Type B pancreatic cell (in vitro differentiated cells): ENCODE measurements around the gene NCAM1. TPM values are rescaled to one million over a fixed set of nuclear protein-coding genes. Genes with fewer than 3 reads are reported as not detected.

ENCODE experiments used
- DNase-seq: peaks from one replicate; pipeline ENCODE4 v3.0.0; 2021; ENCODE audit warnings: mixed read lengths; ENCODE audit not compliant: unreplicated experiment; ENCODE audit errors: extremely low spot score
- H3K27ac Mint-ChIP-seq: 2 replicates; pipeline ENCODE4 v1.8.0; 2021; ENCODE audit warnings: mild to moderate bottlenecking, mixed read lengths
- H3K27me3 Mint-ChIP-seq: 2 replicates; pipeline ENCODE4 v1.8.0; 2021; ENCODE audit warnings: mixed read lengths
- H3K36me3 Mint-ChIP-seq: 2 replicates; pipeline ENCODE4 v1.8.0; 2021; ENCODE audit warnings: mixed read lengths
- H3K4me1 Mint-ChIP-seq: one replicate; pipeline ENCODE4 v1.8.0; 2021; ENCODE audit warnings: mixed read lengths; ENCODE audit not compliant: unreplicated experiment
- H3K4me3 Mint-ChIP-seq: 2 replicates; pipeline ENCODE4 v1.8.0; 2021; ENCODE audit warnings: mild to moderate bottlenecking, mixed read lengths
- H3K9me3 Mint-ChIP-seq: 2 replicates; pipeline ENCODE4 v1.8.0; 2021; ENCODE audit warnings: mixed read lengths
- total RNA-seq: library from RNA; stranded (reverse); gene quantifications from 2 replicates; pipeline ENCODE4 v1.2.1, GENCODE V29; 2021; ENCODE audit warnings: low replicate concordance
- TF ChIP-seq, protein P1 (sequence below): fragments of 200-600 bp; sonication (generic); conservative IDR thresholded peaks from 2 replicates; pipeline ENCODE4 v1.5.0; 2021; ENCODE audit warnings: antibody characterized with exemption, mild to moderate bottlenecking

The NCAM1 gene
- total RNA-seq, 1 donor from 2014 or later, result 106 TPM

GRCh38 chr11:113322158-113322557 is 360.9 kb downstream of the NCAM1 start:
- TF ChIP-seq, protein P1, sequence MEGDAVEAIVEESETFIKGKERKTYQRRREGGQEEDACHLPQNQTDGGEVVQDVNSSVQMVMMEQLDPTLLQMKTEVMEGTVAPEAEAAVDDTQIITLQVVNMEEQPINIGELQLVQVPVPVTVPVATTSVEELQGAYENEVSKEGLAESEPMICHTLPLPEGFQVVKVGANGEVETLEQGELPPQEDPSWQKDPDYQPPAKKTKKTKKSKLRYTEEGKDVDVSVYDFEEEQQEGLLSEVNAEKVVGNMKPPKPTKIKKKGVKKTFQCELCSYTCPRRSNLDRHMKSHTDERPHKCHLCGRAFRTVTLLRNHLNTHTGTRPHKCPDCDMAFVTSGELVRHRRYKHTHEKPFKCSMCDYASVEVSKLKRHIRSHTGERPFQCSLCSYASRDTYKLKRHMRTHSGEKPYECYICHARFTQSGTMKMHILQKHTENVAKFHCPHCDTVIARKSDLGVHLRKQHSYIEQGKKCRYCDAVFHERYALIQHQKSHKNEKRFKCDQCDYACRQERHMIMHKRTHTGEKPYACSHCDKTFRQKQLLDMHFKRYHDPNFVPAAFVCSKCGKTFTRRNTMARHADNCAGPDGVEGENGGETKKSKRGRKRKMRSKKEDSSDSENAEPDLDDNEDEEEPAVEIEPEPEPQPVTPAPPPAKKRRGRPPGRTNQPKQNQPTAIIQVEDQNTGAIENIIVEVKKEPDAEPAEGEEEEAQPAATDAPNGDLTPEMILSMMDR, result no peak
- peaks cover 54% of the 10 kb centered on the region for H3K36me3 Mint-ChIP-seq
- no peak for DNase-seq
- H3K27me3 Mint-ChIP-seq, result no peaks in the 10 kb centered on the region
- no peak overlapping the region for H3K27ac Mint-ChIP-seq
- no peak overlapping the region for H3K4me3 Mint-ChIP-seq
- H3K9me3 Mint-ChIP-seq, result peaks cover 15% of the 10 kb centered on the region
- H3K4me1 Mint-ChIP-seq, result peaks cover 7% of the 10 kb centered on the region

DNA sequence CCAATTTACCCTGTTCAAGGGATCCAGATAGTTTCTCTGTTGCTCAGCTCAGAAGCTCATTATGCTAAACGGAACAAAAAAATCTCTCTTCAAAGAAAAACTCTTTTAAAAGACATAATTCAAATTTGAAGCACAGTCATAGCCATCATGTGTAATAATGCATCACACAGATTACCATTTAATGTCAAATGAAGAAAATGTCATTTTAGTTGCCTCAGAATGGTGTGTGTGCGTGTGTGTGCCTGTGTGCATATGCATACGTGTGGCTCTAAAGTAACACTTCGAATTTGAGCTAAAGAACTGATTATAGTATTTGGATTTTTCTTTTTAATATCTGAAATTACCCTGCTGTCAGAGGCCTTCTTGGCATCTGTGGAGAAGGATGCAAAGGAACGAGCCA is 363.0 kb downstream of the NCAM1 start:
- Mint-ChIP-seq H3K4me3 (no peak overlapping the region), H3K36me3 (peaks cover 52% of the 10 kb centered on the region), H3K4me1 (peaks cover 6% of the 10 kb centered on the region), H3K27ac (no peak overlapping the region), H3K9me3 (peaks cover 2% of the 10 kb centered on the region), H3K27me3 (no peaks in the 10 kb centered on the region)
- no peak for DNase-seq
- TF ChIP-seq, protein P1, result no peak
